ENCODE results near the gene CACNA2D1.

CACNA2D1 gene

DNA sequence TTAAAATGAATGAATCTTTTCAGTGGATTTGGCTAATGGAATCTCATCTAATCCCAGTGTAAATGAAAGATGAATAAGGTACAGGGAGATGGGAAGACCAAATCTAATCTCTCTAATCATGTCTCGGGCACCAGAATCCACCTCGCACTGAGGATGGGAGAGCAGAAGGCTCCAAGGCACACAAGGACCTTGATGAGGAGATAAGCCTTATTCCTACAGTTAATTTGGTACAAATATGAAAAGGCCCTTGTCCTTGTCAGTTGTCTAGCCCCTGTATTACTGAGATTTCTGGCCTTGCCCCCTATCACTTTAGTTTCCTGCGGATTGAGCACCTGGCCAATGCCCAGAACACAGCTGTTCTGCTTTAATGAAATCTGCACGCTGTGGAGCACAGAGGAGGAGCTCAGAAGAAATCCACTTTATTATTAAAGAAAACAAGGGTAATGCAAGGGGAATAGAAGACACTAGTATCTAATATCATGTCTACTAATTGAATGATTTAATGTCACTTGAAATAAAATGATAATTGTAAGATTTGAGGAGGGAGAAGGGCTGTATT, 352.4 kb downstream of the CACNA2D1 start:
- Histone ChIP-seq H3K36me3 (ENCODE audit: control insufficient read depth, insufficient read depth, low read length) (no peaks in the 10 kb centered on the region), H3K4me3 (ENCODE audit: low read length) (no peak overlapping the region), H3K9ac (ENCODE audit: low read length) (no peak overlapping the region), H3K4me1 (ENCODE audit: control insufficient read depth, insufficient read depth, low read length) (no peaks in the 10 kb centered on the region), H3K9me3 (ENCODE audit: control insufficient read depth, low read length) (no peaks in the 10 kb centered on the region), H3K27me3 (ENCODE audit: control insufficient read depth, insufficient read depth, low read length) (no peaks in the 10 kb centered on the region)

DNA sequence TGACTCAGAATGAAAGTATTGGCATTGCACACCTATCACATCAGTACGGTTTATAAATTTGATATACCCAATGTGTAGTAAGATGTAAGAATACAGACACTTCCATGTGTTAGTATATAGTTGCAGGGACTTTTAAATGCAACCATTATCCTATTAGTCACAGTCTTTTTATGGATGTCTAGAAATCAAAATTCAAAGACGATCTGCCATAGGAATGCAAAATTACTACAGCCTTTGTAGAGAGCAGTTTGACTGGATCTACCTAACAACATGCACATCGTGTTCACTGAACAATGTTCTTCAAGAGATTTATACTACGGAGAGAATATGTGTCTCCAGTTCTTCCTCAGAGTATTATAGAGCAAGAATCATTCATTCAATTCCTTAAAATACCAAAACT, 356.5 kb downstream of the CACNA2D1 start:
- Histone ChIP-seq H3K36me3 (ENCODE audit: control insufficient read depth, insufficient read depth, low read length) (no peaks in the 10 kb centered on the region), H3K9me3 (ENCODE audit: control insufficient read depth, low read length) (no peaks in the 10 kb centered on the region), H3K27me3 (ENCODE audit: control insufficient read depth, insufficient read depth, low read length) (no peaks in the 10 kb centered on the region), H3K9ac (ENCODE audit: low read length) (no peak overlapping the region), H3K4me1 (ENCODE audit: control insufficient read depth, insufficient read depth, low read length) (no peaks in the 10 kb centered on the region), H3K4me3 (ENCODE audit: low read length) (no peak overlapping the region)

DNA sequence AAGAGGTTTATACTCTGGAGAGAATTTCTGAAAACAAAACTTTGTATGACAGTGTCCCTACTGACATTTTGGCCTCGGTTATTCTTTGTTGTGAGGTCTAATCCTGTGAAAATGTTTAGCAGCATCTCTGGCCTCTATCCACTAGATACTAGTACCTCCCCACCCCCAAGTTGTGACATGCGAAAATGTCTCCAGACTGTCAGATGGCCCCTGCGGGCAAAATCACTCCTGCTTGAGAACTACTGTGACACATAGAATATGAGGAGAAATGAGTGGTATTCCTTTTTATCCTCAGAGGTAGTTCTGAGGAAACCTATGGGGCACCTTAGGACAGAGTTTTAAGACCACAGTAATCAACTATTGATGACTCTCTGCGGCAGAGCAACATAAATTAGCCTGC, 358.5 kb downstream of the CACNA2D1 start:
- Histone ChIP-seq H3K9me3 (ENCODE audit: control insufficient read depth, low read length) (no peaks in the 10 kb centered on the region), H3K9ac (ENCODE audit: low read length) (no peak overlapping the region), H3K4me3 (ENCODE audit: low read length) (no peak overlapping the region), H3K36me3 (ENCODE audit: control insufficient read depth, insufficient read depth, low read length) (no peaks in the 10 kb centered on the region), H3K4me1 (ENCODE audit: control insufficient read depth, insufficient read depth, low read length) (no peaks in the 10 kb centered on the region), H3K27me3 (ENCODE audit: control insufficient read depth, insufficient read depth, low read length) (no peaks in the 10 kb centered on the region)

DNA sequence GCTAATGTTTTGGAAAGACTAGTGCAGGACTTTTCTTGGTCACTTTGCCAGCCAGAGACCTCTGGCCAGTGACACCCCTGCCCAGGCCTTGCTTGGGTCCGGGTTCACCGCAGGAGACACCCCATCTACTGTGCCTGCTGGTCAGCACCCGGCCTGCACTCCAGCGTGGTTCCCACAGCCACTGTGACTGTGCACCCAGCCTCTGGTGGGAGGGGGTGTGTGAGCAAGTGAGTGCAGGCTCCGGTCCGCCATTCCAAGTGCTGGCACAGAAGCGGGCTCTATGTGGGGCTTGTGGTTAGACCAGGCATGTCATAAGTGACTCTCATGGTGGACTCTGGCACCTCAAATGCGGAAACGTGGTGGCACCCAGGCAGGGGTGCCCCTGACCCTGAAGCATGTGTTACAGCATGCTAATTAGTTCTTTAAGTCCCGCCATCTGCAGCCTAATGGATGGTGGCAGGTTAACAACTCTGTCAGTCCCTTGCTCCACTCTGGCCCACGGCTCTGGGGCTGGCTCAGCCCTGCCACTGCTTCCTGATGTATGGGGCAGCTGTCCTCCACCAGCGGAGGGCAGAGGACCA, 361.8 kb downstream of the CACNA2D1 start:
- Histone ChIP-seq H3K9me3 (ENCODE audit: control insufficient read depth, low read length) (no peaks in the 10 kb centered on the region), H3K4me1 (ENCODE audit: control insufficient read depth, insufficient read depth, low read length) (no peaks in the 10 kb centered on the region), H3K4me3 (ENCODE audit: low read length) (no peak overlapping the region), H3K27me3 (ENCODE audit: control insufficient read depth, insufficient read depth, low read length) (no peaks in the 10 kb centered on the region), H3K36me3 (ENCODE audit: control insufficient read depth, insufficient read depth, low read length) (no peaks in the 10 kb centered on the region), H3K9ac (ENCODE audit: low read length) (no peak overlapping the region)

DNA sequence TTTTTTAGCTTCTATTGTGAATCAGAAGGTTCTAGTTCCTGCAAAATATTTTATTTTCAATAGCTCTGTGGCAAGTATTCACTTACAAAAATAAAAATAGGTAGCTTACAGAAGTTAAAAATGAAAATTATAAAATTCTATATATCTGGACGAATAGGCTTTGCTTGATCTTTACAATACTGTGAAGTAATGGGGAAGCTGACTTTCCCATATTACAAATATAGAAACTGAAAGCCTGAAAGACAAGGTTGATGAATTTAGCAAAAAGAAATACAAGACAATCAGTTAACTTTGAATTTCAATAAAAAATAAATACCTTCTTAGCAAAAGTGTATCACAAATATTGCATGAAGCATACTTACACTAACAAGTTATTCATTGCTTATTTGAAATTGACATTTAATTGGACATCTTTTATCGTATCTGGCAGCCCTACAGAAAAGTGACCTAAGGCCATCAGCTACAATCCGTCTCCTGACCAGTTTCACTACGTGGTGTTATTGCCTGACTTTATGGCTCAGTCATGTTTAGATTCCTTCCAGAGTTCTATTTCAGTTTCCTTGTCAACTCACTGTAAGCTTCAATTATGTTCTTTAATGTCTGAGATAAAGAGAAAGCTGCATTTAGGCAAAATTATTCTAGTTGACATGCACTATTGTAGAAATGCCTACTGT, 363.2 kb downstream of the CACNA2D1 start:
- H3K9ac ChIP-seq (ENCODE audit: low read length) = no peak overlapping the region
- H3K27me3 ChIP-seq (ENCODE audit: control insufficient read depth, insufficient read depth, low read length) = no peaks in the 10 kb centered on the region
- no peaks in the 10 kb centered on the region for H3K9me3 ChIP-seq (ENCODE audit: control insufficient read depth, low read length)
- H3K4me1 ChIP-seq (ENCODE audit: control insufficient read depth, insufficient read depth, low read length) = no peaks in the 10 kb centered on the region
- H3K36me3 ChIP-seq (ENCODE audit: control insufficient read depth, insufficient read depth, low read length) = no peaks in the 10 kb centered on the region
- no peak overlapping the region for H3K4me3 ChIP-seq (ENCODE audit: low read length)

DNA sequence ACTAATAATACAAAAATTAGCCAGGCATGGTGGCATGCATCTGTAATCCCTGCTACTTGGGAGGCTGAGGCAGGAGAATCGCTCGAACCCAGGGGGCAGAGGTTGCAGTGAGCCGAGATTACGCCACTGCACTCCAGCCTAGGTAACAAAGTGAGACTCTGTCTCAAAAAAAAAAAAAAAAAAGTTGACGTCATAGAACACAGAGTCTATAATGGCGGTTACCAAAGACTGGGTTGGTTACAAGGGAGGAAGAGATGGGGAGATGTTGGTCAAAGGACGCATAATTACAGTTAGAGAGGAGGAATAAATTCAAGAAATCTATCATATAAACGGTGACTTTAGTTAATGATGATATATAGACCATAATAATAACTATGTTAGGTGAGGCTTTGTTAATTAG, 364.1 kb downstream of the CACNA2D1 start:
- H3K4me1 ChIP-seq (ENCODE audit: control insufficient read depth, insufficient read depth, low read length) = no peaks in the 10 kb centered on the region
- H3K36me3 ChIP-seq (ENCODE audit: control insufficient read depth, insufficient read depth, low read length) = no peaks in the 10 kb centered on the region
- no peaks in the 10 kb centered on the region for H3K27me3 ChIP-seq (ENCODE audit: control insufficient read depth, insufficient read depth, low read length)
- no peak overlapping the region for H3K4me3 ChIP-seq (ENCODE audit: low read length)
- H3K9ac ChIP-seq (ENCODE audit: low read length) = no peak overlapping the region
- no peaks in the 10 kb centered on the region for H3K9me3 ChIP-seq (ENCODE audit: control insufficient read depth, low read length)

DNA sequence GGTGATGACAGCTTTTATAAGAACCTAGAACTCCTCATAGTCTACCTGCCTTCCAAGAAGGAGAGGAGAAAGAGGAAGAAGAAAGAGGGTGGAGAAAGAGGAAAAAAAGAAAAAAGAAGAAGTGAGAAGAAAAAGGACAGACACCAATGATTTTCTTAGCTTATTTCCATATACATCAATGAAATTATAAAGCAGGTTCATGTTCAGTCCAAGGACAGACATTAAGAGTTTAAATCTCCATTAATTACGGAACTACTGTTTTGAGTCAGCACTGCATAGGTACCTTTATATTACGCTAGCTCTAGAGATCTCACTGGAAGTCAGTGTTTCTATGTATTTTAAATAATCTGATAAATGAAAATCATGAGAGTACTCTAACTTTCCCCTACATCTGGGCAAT, 364.8 kb downstream of the CACNA2D1 start:
- H3K9me3 ChIP-seq (ENCODE audit: control insufficient read depth, low read length) = no peaks in the 10 kb centered on the region
- no peak overlapping the region for H3K9ac ChIP-seq (ENCODE audit: low read length)
- no peaks in the 10 kb centered on the region for H3K27me3 ChIP-seq (ENCODE audit: control insufficient read depth, insufficient read depth, low read length)
- H3K4me3 ChIP-seq (ENCODE audit: low read length) = no peak overlapping the region
- H3K36me3 ChIP-seq (ENCODE audit: control insufficient read depth, insufficient read depth, low read length) = no peaks in the 10 kb centered on the region
- no peaks in the 10 kb centered on the region for H3K4me1 ChIP-seq (ENCODE audit: control insufficient read depth, insufficient read depth, low read length)

DNA sequence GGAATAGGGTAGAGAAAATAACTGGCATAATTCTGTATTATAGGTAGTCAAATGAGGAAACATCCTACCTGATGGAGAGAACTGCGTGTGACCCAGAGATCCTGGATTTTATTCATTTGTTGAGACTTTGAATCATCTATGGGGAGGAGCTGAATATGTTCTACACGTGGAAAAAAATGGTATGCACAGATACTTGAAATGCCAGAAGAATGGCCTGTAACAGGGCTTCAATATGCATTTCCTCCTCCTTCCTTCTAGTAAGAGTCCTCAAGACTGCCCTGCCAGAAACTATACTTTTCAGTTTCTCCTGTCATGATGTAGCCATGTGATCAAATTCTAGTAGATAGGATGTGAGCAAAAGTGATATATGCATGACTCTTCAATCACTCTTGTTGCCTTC, 372.1 kb downstream of the CACNA2D1 start:
- H3K4me1 ChIP-seq (ENCODE audit: control insufficient read depth, insufficient read depth, low read length) = no peaks in the 10 kb centered on the region
- no peaks in the 10 kb centered on the region for H3K9me3 ChIP-seq (ENCODE audit: control insufficient read depth, low read length)
- H3K36me3 ChIP-seq (ENCODE audit: control insufficient read depth, insufficient read depth, low read length) = no peaks in the 10 kb centered on the region

DNA sequence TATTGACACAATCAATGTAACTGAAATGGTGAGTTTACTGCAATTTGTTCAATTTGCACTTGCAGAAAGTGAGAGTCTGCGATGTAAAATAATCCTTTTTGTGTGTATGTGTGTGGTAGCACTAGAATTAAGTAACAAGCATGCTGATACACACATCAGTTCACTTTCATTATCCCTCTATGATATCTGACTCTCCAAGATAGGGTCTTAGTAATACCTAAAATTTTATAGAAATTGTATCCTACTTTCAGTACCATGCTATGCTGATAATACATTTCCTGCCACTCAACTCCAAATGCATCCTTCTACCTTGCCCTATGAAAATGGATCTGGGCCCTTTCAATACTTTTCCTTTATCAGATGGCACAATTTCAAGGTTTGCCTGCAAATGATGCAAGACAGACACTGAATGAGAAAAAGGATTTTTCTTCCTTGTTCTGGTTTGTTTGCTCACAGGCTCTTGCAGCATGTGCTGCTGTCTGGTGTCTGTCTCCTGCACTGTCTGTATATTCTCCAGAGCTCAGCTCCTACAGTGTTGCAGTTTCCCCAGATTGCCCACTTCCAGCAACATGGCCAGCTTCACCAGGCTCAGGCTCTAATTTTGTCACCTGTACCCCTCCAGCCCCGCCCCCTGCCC, 375.8 kb downstream of the CACNA2D1 start:
- no peak overlapping the region for H3K9ac ChIP-seq (ENCODE audit: low read length)
- H3K9me3 ChIP-seq (ENCODE audit: control insufficient read depth, low read length) = no peaks in the 10 kb centered on the region
- no peaks in the 10 kb centered on the region for H3K36me3 ChIP-seq (ENCODE audit: control insufficient read depth, insufficient read depth, low read length)
- H3K4me3 ChIP-seq (ENCODE audit: low read length) = no peak overlapping the region
- H3K27me3 ChIP-seq (ENCODE audit: control insufficient read depth, insufficient read depth, low read length) = no peaks in the 10 kb centered on the region
- H3K4me1 ChIP-seq (ENCODE audit: control insufficient read depth, insufficient read depth, low read length) = no peaks in the 10 kb centered on the region

More for the DNA sequence above, 372.1 kb downstream of the CACNA2D1 start:
- H3K4me3 ChIP-seq (ENCODE audit: low read length) = no peak overlapping the region
- no peaks in the 10 kb centered on the region for H3K27me3 ChIP-seq (ENCODE audit: control insufficient read depth, insufficient read depth, low read length)
- H3K9ac ChIP-seq (ENCODE audit: low read length) = no peak overlapping the region

DNA sequence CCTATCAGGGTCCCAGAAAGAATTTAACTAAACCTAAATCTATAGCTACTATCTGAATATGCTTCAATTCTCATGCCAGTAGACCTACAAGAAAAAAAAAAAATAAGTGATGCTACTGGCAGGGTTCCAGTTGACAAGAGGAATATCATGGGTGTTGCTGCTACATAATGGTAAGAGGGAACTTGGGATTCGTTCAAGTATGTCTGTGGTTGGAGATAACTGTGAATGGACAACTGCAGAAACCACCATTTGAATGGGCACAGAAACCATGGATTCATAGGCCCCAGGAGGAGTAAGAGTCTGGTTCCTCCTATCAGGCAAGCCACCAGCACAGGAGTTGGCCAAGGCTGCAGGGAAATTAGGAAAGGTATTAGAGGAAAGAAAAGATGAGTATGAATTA, 386.1 kb downstream of the CACNA2D1 start:
- no peaks in the 10 kb centered on the region for H3K4me1 ChIP-seq (ENCODE audit: control insufficient read depth, insufficient read depth, low read length)
- no peak overlapping the region for H3K4me3 ChIP-seq (ENCODE audit: low read length)
- no peaks in the 10 kb centered on the region for H3K9me3 ChIP-seq (ENCODE audit: control insufficient read depth, low read length)
- no peaks in the 10 kb centered on the region for H3K27me3 ChIP-seq (ENCODE audit: control insufficient read depth, insufficient read depth, low read length)
- no peak overlapping the region for H3K9ac ChIP-seq (ENCODE audit: low read length)
- no peaks in the 10 kb centered on the region for H3K36me3 ChIP-seq (ENCODE audit: control insufficient read depth, insufficient read depth, low read length)

DNA sequence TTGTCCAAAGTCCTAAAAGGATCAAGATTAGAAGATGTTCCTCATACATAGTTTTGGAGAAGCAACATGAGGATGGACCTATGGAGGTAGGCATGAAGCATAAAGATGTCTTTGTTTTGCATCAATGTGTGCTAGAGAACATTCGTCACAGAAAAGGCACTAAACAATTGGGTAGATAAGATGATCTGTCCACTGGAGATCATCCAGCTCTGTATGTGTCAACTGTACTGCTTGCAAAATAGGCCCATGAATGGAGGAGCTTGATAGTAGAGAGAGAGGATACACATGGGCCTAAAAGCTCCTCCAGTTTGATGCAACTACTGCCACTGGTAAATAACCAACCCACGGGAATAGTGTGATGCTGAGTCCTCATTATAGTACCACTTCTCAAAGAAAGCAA, 387.3 kb downstream of the CACNA2D1 start:
- no peak overlapping the region for H3K4me3 ChIP-seq (ENCODE audit: low read length)
- H3K36me3 ChIP-seq (ENCODE audit: control insufficient read depth, insufficient read depth, low read length) = no peaks in the 10 kb centered on the region
- H3K9ac ChIP-seq (ENCODE audit: low read length) = no peak overlapping the region
- no peaks in the 10 kb centered on the region for H3K9me3 ChIP-seq (ENCODE audit: control insufficient read depth, low read length)
- no peaks in the 10 kb centered on the region for H3K4me1 ChIP-seq (ENCODE audit: control insufficient read depth, insufficient read depth, low read length)
- H3K27me3 ChIP-seq (ENCODE audit: control insufficient read depth, insufficient read depth, low read length) = no peaks in the 10 kb centered on the region

DNA sequence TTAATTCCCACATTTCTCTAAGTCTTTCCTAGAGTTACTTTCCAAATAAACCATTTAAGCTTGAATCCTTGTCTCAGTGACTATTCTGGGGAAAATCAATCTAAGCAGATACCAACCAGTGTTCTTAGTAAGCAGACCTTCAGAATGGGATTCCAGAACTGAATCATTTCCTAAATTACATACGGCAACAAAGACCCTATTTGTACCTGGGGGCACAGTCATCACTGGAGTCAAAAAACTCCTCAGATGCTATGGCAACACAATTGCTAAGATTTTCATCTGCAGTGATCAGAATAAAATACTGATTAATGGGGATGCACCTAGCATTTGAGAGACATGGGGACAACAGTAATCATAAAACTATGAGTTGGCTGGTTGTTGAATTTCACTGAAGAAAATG, 389.0 kb downstream of the CACNA2D1 start:
- Histone ChIP-seq H3K9me3 (ENCODE audit: control insufficient read depth, low read length) (no peaks in the 10 kb centered on the region), H3K9ac (ENCODE audit: low read length) (no peak overlapping the region), H3K27me3 (ENCODE audit: control insufficient read depth, insufficient read depth, low read length) (no peaks in the 10 kb centered on the region), H3K36me3 (ENCODE audit: control insufficient read depth, insufficient read depth, low read length) (no peaks in the 10 kb centered on the region), H3K4me1 (ENCODE audit: control insufficient read depth, insufficient read depth, low read length) (no peaks in the 10 kb centered on the region), H3K4me3 (ENCODE audit: low read length) (no peak overlapping the region)
